Fibroblast of villous mesenchyme (primary cell): Measurements from ENCODE around the gene ZER1. TPM values are rescaled to one million over a fixed set of nuclear protein-coding genes. Genes with fewer than 3 reads are reported as not detected.
A peak's percentile ranks its signal among the peaks of the same experiment; 100 is the strongest.
"Not testable (repeated sequence)": the region's sequence is repeated elsewhere in the genome, so short reads cannot be mapped to it uniquely, and the experiment has no call there.

Source experiments
- DNase-seq: peaks from one replicate; pipeline ENCODE4 v3.0.0-alpha.2; 2010; ENCODE audit warnings: low read depth
- H3K4me3 ChIP-seq: 2 replicates; pipeline ENCODE4 v1.5.1; 2011; ENCODE audit warnings: low read depth, mild to moderate bottlenecking, low read length
- total RNA-seq: library from RNA; depleted of rRNA; stranded (reverse); fragments of >200 nt; gene quantifications from 2 replicates; pipeline ENCODE4 v1.2.3, GENCODE V29; 2012
- TF ChIP-seq, protein P1 (sequence below): IDR thresholded peaks from 2 replicates; pipeline ENCODE4 v1.5.1; 2012; ENCODE audit warnings: low read depth, mild to moderate bottlenecking, low read length; ENCODE audit not compliant: insufficient read depth

ZER1 gene
- total RNA-seq, 1 donor = 17.3 TPM

DNA sequence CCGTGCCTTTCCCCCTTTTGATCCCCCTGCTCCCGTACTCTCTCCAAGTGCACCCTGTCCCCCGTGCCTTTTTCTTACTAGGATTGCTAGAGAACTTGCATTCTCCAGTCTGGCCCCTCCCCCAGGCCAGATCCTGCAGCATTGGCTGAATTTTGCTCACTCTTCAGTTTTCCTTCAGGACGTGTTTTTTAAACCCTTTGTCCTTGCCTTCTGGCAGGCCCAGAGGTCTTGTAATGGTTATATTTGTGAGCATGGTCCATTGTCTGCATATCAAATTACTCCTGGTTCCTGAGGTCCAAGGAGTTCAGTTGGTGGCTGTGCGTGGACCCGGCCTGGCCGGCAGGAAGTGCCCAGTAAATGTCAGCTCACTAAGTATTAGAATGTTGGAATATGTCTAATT lies 15.9 kb upstream of the ZER1 start:
- TF ChIP-seq, protein P1, sequence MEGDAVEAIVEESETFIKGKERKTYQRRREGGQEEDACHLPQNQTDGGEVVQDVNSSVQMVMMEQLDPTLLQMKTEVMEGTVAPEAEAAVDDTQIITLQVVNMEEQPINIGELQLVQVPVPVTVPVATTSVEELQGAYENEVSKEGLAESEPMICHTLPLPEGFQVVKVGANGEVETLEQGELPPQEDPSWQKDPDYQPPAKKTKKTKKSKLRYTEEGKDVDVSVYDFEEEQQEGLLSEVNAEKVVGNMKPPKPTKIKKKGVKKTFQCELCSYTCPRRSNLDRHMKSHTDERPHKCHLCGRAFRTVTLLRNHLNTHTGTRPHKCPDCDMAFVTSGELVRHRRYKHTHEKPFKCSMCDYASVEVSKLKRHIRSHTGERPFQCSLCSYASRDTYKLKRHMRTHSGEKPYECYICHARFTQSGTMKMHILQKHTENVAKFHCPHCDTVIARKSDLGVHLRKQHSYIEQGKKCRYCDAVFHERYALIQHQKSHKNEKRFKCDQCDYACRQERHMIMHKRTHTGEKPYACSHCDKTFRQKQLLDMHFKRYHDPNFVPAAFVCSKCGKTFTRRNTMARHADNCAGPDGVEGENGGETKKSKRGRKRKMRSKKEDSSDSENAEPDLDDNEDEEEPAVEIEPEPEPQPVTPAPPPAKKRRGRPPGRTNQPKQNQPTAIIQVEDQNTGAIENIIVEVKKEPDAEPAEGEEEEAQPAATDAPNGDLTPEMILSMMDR = no peak
- peak; percentile 17 for DNase-seq
- H3K4me3 ChIP-seq = peak overlapping the region; percentile 87

- peak; percentile 86 for DNase-seq
- TF ChIP-seq, protein P1 = no peak
- peak within 1 kb of the TSS; percentile 87 for H3K4me3 ChIP-seq
Observed at GRCh38 chr9:128786681-128787601, 15.2 kb upstream of the ZER1 start, which contains the start of gene TBC1D13. Gene TBC1D13 (plus strand): TSS chr9:128787253. CDS start chr9:128787354, 101 bp downstream.

DNA sequence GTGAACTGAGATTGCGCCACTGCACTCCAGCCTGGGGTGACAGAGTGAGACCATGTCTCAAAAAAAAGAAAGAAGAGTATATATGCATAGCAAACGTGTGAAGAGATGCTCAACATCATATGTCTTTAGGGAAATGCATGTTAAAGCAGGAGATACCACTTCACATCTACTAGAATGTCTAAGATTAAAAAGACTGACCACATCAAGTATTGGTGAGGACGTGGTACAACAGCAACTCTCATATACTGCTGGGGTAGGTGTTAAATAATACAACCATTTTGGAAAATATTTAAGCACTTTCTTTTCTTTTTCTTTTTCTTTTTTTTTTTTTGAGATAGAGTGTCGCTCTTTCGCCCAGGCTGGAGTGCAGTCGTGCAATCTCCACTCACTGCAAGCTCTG lies 13.7 kb upstream of the ZER1 start:
- no peak overlapping the region for H3K4me3 ChIP-seq
- TF ChIP-seq, protein P1 = no peak
- no peak for DNase-seq

GRCh38 chr9:128782669-128783068 lies 10.9 kb upstream of the ZER1 start:
- TF ChIP-seq, protein P1 = no peak
- no peak for DNase-seq
- no peak overlapping the region for H3K4me3 ChIP-seq

DNA sequence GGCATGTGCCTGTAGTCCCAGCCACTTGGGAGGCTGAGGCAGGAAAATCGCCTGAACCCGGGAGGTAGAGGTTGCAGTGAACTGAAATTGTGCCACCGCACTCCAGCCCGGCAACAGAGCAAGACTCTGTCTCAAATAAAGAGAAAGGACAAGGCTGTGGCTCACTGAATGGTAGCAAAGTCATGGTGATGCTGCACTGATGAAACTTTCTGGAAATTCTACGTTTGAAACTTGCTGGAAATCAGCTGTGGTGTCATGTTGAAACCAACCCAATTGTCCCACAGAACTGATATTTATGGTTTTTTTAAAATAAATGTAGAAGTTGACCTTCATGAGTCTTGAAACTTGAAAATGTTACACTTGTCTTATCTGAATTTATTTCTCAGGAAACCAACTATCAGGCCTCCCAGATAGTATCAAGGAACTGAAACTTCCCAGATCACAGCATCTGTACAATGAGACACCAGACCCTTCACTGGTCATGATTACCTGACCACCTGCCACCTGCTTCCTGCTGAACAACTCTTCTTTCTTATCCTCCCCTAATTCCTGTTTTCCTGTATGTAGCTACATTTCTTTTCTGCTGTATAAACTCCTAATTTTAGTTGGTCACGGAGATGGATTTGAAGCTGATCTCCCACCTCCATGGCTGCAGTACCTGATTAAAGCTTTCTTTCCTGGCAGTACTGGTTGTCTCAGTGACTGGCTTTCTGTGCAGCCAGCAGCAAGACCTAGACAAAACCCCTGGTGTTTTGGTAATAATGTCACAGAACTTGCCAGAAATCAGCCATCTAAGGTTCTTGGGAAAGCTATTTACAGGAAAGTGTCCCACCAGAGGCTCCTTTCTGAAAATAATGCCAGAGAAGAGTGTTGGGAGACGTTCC lies 9.7 kb upstream of the ZER1 start:
- TF ChIP-seq, protein P1 = no peak
- no peak overlapping the region for H3K4me3 ChIP-seq
- no peak for DNase-seq

DNA sequence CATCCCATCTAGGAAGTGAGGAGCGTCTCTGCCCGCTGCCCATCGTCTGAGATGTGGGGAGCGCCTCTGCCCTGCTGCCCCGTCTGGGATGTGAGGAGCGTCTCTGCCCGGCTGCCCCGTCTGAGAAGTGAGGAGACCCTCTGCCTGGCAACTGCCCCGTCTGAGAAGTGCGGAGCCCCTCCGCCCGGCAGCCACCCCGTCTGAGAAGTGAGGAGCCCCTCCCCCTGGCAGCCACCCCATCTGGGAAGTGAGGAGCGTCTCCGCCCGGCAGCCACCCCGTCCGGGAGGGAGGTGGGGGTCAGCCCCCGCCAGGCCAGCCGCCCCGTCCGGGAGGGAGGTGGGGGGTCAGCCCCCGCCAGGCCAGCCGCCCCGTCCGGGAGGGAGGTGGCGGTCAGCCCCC lies 8.4 kb upstream of the ZER1 start:
- not testable (repeated sequence) for H3K4me3 ChIP-seq, DNase-seq

DNA sequence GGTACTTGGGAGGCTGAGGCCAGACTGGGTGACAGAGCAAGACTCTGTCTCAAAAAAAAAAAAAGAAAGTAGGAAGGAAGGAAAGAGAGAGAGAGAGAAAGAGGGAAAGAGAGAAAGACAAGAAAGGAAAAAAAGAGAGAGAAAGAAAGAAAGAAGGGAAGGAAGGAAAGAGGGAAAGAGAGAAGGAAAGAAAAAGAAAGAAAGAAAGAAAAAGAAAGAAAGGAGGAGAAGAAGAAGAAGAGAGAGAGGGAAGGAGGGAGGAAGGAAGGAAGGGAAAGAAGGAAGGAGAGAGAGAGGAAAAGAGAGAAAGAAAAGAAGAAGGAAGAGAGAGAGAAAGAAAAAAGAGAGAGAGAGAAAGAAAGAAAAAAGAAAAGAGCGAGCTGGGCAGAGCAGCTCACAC lies 3.1 kb upstream of the ZER1 start:
- H3K4me3 ChIP-seq = no peak overlapping the region
- no peak for DNase-seq
- TF ChIP-seq, protein P1 = no peak
